Left lobe of liver (tissue), 2 donors: ENCODE results near the gene POLE. TPM values are rescaled to one million over a fixed set of nuclear protein-coding genes. Genes with fewer than 3 reads are reported as not detected.
A peak's percentile ranks its signal among the peaks of the same experiment; 100 is the strongest.

Source experiments
- ATAC-seq: fragments of 200-7000 bp; cut with Tn5 transposase; one replicate; pipeline ENCODE4 v1.9.1; 2020; ENCODE audit warnings: mild to moderate bottlenecking, moderate library complexity
- DNase-seq: peaks from one replicate; pipeline ENCODE4 v3.0.0-alpha.2; 2020; ENCODE audit warnings: low spot score
- total RNA-seq: library from RNA; stranded (reverse); gene quantifications from one replicate; pipeline ENCODE4 v1.2.1, GENCODE V29; 2021
- donor health status: DM: no; HTN: no; CAD: no; lungs with moderate emphysema.
- donor health status: DM: no; HTN: yes; CAD: no.

Gene POLE
- total RNA-seq, 1 donor from 2014 or later: 29.3 TPM

DNA sequence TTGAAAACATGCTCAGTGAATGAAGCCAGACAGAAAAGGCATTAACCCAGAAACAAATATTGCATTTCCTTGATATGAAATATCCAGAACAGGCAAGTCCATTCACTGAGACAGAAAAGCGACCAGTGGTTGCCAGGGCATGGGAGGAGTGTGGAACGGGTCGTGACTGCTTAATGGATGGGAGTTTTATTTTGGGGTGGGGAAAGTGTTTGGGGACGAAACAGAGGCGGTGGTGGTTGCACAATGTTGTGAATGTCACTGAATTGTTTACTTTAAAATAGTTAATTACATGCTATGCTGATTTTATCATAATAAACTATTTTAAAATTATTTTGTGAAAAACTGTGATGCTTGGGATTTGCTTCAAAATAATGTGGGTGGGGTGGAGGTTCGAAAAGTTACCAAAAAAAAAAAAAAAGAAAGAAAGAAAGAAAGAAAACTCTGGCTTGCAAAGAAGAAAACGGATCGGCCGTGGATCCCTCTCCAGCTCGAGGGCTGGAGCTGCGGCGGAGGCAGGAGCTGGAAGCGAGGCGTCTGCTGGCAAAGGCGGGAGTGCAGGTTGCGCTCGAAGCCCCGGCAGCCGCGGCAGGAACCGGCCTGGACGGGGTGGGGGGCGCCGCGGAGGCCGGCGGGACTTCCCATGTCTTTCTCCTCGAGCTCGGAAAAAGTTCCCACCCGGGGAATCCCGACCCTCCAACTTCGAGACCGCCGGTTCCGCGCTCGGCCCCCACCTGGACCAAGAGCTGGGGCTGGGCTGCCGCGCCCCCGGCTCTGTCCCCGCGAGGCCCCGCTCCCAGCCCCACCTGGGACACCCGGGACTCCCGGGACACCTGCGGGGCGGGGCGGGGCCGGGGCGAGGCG is 69.1 kb downstream of the POLE start:
- ATAC-seq: no peak

DNA sequence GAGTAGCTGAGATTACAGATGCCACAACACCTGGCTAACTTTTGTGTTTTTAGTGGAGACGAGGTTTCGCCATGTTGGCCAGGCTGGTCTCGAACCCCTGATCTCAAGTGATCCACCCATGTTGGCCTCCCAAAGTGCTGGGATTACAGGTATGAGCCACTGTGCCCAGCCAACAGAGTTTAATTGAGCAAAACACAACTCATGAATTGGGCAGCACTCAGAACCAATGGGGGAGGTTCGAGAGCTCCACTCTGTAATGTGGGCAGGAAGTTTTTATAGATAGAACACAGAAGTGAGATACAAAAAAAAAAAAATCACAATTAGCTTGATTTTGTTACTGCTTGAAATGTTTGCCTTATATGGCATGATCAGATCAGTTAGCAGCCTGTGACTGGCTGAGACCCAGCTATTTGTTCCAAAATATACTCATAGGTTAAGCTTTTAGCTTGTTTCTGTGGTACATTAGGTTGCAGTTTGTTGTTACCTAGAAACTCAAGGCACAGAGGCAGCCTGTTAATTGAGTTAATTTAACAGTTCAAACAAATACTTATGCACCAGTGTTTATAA is 69.9 kb downstream of the POLE start:
- ATAC-seq (no peak), DNase-seq (no peak)

More for the DNA sequence above, 69.1 kb downstream of the POLE start:
- no peak for DNase-seq

DNA sequence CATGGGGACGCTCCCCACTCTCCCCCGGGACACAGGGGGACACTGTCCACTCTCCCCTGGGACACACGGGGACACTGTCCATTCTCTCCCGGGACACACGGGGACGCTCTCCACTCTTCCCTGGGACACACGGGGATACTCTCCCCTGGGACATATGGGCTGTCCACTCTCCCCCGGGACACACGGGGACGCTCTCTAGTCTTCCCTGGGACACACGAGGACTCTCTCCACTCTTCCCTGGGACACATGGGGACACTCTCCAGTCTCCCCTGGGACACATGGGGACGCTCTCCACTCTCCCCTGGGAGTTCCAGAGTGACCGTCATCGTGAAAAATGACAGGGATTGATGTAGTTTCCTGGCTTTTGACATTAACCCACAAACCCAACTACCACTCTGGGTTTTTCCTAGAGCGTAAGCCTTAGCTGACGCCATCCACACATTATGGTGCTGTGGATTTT is 71.5 kb downstream of the POLE start:
- DNase-seq (no peak), ATAC-seq (no peak)

DNA sequence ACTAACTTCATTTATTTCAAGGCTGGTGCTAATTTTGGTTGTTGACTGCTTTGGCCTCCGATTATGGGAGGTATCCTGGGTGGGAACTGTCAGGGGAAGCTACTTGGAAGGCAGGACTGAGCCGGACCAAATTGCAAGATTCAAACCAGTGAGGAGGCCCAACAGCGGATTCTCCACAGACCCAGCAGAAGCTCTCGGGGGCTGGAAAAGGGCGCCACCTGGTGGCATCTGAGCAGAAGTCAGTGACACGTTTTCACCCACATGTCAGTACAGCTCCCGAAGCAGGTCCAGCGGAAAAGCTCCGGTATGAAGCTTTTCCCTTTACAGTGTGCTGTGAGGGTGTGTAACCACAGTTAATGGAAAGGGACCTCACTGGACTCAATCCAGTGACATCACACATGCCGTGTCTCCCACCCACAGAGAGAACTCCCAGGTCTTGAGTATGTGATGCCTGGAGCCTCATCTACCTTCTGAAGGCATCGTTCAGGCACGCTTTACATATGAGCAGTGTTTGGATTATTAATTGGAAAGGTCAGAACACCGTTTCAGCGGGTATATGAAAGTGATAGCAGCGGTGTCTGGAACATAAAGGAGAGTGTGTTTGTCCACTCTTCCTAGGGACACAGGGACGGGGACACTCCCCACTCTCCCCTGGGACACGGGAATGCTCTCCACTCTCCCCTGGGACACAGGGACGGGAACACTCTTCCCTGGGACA is 72.1 kb downstream of the POLE start:
- peak; percentile 96 for ATAC-seq
- DNase-seq: peak; percentile 88

DNA sequence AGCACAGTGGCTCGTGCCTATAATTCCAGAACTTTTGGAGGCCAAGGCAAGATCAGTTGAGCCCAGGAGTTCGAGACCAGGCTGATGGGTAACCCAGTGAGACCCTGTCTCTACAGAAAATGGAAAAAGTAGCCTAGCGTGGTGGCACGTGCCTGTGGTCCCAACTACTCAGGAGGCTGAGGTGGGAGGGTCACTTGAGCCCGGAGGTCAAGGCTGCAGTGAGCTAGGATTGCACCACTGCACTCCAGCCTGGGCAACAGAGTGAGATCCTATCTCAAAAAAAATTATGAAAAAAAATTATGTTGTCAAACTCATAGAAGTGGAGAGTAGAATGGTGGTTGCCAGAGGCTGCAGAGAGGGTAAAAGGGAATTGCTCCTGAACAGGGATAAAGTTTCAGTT is 73.1 kb downstream of the POLE start:
- no peak for ATAC-seq
- DNase-seq: no peak

DNA sequence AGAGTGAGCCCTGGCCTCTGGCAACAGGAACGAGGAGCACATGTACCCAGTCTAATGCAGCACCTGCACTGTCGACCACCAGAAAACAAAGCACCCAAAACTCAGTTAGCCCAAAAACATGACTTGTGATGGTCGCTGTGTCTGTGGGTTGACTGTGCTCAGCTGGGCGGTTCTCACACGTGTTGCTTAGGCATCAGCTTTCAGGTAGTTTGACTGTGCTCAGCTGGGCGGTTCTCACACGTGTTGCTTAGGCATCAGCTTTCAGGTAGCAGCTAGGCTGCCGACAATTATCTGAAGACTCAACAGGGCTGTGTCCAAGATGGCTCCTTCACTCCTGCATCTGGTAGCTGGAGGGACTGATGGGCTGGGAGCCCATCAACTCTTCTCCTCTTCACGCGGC is 75.5 kb downstream of the POLE start:
- DNase-seq (no peak), ATAC-seq (no peak)

DNA sequence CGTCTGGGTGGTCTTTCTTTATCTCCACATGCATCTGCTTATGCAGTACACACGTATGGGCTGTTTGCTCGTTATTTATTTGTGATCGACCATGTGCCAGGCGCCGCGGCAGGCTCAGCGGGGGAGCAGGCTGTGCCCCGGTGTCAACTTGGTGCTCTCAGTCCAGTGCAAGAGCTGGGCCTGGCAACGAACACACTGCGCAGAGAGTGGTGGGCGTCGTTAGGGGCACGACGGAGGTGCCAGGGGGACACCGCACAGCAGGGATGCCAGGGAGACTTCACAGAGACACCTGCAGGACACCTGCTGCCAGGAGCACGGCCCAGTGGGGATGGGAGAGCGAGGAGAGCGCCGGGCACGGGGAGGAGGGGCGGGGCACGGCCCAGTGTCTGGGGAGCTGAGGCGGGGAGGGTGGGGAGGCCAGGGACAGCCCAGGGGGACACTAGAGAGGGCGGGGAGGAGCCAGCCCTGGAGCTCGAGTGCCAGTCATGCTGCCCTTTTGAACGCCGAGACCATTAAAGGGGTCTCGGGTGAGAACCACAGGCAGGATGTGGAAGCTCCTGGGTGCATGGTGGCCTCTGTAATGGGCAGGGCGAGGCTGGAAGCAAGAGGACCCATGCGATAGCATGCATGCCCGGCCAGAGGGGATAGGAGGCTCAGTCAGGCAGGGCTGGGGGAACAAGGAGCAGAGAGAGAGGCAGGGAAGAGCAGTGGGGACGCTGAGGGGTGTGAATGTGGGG is 76.1 kb downstream of the POLE start:
- no peak for ATAC-seq
- no peak for DNase-seq

DNA sequence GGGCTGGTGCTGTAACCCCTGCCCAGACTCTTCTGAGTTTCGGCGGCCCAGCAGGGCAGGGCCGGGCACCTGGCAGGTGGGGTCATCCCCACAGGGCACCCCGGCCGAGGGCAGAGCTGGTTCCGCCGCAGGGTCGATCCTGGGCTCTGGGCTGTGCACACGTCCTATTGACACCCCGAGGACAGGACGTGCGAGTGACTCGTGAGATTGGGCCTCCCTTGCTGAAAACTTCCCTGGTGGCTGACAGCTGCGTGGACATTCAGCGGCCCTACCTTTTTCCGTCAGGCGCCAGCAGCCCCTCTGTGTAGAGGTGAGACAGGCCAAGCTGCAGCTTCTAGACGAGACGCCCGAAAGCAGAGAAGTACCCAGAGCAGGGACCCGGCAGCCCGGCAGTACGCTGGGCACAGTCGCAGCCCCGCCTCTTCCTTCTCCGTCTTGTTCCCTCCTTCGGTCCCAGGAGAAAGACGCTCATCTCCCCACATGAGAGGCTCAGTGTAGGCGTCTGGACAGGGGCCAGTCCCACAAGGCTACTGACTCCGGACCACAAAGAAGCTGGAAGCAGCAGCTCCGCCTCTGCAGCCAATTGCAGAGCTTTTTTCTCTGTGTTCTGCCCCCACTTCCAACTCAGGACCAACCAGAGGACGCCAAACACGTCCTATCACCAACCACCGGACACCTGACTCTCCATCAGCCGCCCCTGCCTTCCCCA is 76.9 kb downstream of the POLE start, which contains the start of gene LRCOL1:
Gene LRCOL1 (minus strand): TSS at position 532 of the 709 bp plus-strand sequence. CDS start 4,331 bp downstream, outside the sequence.
- DNase-seq (no peak), ATAC-seq (no peak)

DNA sequence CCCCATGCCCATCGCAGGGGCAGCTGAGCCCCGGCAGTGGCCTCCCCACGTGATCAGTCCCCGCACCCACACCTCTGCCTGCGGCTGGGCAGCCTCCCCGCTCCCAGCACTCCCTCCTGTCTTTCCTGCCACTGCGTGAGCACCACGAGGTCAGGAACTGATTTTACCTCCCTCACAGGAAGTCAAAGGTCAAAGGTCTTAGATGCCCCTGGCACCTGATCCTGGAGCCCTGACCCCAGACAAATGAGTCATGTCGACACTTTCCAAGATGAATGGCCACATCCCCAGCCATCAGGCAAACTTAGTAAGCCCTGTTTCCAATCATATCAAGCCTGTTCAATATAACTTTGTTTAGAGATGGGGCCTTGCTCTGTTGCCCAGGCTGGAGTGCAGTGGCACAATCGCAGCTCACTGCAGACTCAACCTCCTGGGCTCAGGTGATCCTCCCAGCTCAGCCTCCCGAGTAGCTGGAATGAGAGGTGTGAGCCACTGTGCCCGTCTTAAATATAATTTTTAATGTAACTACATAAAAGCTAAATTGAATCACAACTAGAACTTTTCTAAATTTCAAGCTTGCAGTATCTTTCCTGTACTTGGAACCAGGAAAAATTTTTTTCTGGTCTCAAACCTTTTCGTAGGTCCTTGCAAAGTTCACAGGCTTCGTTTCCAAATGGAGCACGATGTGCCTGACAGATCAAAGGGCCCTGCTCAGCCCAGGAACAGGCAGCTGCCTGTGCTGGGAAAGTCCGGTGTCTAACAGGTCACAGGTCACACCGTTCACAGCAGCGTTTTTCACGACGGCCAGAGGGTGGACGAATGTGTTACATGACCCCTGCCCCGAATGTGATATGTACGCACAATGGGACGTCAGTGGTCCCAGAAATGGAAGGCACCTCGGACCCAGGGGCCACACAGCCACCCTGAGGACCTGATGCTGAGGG is 78.6 kb downstream of the POLE start:
- DNase-seq (peak; percentile 94), ATAC-seq (peak; percentile 66)

DNA sequence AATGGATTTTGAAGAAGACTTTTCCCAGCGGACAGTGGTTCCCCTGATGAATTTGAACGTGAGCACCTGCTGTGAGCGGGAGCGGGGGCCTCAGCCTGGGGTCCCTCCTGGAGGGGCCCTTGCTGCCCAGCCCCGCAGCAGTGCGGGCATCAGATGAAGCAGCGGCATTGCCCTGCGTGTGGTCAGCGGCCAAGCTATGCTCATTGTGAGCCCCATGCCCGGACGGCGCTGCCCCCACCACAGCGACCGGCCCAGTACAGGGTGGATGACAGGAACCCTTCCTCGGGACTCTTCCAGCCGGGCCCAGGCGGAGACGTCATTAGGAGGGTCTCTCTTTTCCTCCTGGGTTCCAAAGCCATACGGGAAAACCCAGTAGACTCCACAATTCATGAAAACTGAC is 80.2 kb downstream of the POLE start:
- ATAC-seq (no peak), DNase-seq (no peak)

DNA sequence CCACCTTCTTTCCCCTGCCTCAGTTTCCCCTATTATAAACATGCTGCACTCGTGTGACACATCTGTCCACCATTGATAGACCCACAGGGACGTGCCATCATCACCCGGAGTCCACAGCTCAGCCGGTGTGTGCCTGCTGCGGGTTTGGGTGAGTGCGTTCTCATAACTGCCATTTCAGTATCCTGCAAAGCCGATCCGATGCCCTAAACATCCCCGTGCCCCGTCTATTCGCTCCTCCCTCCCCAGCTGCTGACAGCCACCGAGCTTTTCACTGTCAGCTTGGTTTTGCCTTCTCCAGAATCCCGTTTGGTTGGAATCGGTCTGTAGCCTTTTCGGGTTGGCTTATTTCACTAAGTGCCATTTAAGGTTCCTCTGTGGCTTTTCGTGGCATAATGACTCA is 80.7 kb downstream of the POLE start:
- DNase-seq: no peak
- ATAC-seq: no peak

DNA sequence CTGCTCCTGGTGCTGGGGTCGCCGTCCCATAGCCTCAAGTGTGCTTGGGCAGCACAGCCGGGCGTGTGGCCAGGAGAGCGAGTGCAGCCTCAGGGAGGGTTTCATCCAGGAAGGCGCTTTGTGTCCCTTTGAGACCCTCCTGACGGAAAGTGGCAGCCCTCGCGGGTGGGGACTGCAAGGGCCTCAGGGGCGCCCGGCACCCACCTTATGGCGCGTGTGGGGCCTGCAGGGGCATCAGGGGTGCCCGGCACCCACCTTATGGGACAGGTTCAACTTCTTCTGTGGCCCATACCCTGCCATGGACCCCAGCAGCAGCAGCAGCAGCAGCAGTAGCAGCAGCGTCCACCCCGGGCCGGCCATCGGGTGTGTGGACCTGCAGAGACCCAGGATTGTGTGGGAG is 81.2 kb downstream of the POLE start:
- no peak for DNase-seq

DNA sequence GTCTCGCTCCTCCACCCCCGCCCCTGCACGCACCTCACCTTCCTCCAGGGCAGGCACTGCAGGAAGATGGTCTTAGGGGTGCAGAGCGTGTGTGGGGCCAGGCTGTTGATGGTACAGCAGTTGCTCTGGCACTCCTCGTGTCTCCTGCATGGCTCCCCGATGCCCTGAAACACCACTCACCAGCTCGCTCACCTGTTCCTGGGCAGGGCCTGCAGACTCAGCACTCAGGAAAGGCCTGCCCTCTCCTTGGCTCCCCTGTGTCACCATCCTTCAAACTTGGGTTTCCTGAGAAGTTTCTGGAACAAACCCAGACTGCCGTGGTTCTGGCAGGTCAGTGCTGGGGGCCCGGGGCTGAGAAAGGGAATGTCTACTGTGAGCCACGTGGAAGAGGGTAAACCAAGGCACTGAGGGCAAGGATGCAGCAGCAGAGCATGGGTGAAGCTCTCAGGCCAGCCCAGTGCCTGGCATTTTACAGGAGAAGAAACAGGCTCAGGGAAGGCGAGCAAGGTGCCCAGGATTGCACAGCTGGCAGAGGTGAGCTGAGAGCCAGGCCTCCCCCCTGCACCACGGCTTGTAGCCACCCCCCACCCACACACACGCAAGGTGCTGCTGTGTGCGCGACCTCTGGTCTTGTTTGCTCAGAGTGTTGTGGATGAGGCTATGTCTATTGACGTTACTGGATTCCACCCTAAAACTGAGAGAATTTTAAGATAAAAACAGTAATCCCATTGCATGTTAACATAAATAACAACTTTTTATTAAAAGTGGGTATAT is 82.3 kb downstream of the POLE start:
- DNase-seq: peak; percentile 84
- peak; percentile 57 for ATAC-seq

More for the DNA sequence above, 81.2 kb downstream of the POLE start:
- no peak for ATAC-seq

DNA sequence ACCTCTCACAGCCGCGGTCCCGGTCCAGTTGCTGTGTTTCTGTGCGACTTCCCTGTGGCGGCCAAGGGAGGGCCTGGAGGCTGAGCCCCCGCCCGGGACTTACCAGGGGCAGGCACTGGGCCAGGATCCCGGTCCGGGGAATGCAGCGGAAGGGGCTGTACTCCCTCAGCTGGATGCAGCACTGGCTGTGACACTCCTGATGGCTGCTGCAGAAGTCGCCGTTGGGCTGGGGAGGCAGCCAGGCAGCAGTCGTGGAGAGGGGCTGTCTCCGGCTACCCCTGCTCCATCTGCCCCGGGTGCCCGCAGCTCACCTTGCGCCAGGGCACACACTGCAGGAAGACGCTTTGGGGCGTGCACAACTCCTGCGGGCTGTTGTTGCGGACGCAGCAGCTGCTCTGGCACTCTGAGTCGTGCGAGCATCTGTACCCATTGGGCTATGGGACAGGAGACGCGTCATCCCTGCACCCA is 83.0 kb downstream of the POLE start:
- ATAC-seq (peak; percentile 38), DNase-seq (peak; percentile 71)

DNA sequence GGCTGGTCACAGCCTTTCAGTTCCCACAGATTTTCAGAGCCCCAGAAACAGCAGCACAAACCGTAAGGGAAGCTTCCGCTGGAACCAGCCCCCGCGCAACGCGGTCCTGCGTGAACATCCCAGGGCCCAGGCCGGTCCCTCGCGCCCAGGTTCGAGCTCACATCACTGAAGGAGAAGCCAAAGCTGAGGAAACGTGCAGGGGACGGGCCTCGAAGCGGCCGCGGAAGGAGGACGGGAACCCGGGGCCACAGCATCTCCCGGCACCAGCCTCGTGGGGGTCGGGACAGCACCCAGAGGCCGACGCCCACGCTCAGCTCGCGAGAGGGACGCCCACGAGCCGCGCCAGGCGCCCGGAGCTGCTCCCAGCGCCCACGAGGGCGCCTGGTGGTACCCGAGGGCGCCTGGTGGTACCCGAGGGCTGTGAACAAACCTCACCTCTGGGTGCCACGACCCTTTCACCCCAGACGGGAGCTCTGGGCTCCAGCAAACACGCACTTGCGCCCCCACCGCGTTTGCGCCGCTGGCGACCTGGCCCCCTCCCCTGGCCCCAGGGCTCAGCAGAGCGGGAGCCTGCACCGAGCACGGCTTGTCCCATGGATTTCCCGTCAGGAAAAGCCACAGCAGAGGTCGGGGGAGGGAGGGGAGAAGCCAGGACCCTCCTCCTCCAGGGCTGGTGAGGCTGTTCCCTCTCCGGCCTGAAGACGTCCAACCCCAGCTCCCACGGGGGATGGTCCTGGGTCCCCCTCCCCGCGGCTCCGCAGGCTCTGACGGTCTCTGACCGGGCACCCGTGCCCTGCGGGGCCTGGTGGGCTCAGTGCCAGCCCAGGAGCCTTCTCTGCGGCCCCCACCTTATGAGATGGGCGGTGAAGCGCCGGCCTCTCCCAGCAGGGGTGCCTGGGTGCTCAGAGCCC is 83.6 kb downstream of the POLE start:
- ATAC-seq (peak; percentile 1), DNase-seq (no peak)

DNA sequence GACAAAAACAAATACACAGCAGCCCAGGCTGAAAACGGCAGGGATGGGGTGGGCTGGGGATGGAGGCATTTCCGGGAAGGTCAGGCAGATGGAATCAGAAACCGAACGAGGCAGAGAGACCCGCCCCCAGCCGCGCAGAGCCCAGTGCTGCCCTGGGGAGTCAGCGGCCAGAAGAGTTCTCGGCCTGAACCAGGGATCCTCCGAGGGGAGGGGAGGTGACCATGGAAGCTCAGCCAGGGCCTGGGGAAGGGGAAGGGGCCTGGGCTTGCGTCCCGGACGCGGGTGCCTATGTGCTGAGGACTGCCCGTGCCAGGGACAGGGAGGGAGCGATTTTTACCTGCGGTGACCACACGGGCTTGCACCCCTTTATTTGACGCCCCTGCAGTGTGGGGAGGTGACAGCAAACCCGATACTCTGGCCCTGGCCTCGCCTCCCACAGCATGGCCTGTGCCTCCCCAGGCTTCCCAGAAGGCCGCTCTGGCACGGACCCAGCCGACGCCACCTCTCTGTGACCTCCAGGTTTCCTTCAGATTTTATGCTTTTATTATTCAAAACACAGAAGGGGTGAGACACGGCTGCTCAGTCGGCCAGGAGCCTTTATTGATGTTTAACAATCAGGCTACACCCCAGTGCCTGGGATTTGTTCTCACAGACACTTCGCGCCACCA is 84.4 kb downstream of the POLE start:
- ATAC-seq (no peak), DNase-seq (no peak)
